Cardiac fibroblast (primary cell): ENCODE measurements around the gene ANKEF1.

ENCODE experiments used
- DNase-seq, 2 donors: peaks; one replicate each; pipeline versions ENCODE4 v3.0.0 to v3.0.0-alpha.2; 2010; ENCODE audit warnings: low read depth in 2 of 2
- H3K4me3 ChIP-seq, 2 donors: replicated peaks in 1 of 2; 1 replicate in 1 of 2; 2 replicates in 1 of 2; pipeline ENCODE4 v1.5.1; 2011; ENCODE audit warnings: low read depth in 2 of 2, low read length in 2 of 2, mild to moderate bottlenecking in 2 of 2, moderate library complexity in 1 of 2
- CTCF ChIP-seq: IDR thresholded peaks from one replicate; pipeline ENCODE4 v1.5.1; 2011; ENCODE audit warnings: low read depth, mild to moderate bottlenecking, low read length, inconsistent platforms

ANKEF1 gene

DNA sequence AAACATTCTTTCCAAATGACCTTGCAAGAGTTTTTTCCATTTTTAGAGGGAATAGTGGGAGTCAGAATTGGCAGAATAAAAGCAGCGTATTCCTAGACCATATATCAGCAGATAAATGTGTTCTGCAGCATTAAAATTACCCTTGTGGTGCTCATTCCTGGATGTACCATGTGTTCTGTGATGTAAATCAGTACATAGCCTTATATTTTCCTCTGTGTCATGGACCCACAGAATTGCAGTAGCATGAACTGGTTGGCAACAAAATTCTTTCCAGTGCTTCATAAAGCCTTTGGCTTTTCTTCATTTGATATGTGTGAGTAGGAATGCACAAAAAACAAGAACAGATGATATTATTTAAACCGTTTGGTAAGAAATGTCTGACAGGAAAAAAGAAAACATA, 32.5 kb downstream of the ANKEF1 start:
- DNase-seq, result no peak
- TF ChIP-seq CTCF, result no peak
- H3K4me3 ChIP-seq, result no peak overlapping the region

DNA sequence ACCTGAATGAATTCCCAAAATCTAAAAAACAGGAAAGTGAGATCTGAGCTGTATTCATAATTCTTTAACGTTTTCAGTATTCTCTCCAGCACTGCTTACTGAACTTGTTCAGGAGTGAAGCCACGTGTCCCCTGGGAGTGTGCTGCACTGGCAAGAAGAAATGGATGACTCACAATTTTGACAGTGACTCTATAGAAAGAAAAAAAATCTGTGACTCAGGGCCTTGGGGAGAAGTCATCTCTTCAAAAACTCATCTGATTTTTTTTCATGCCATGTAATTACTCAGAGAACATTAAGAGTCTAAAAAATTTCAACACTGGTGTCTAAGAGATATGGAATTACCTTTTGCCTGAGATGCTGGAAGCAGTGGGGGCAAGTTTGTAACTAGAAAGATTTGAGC, 39.7 kb downstream of the ANKEF1 start:
- DNase-seq, result peak; percentile 78 to 97
- no peak overlapping the region for H3K4me3 ChIP-seq
- TF ChIP-seq CTCF, result no peak

DNA sequence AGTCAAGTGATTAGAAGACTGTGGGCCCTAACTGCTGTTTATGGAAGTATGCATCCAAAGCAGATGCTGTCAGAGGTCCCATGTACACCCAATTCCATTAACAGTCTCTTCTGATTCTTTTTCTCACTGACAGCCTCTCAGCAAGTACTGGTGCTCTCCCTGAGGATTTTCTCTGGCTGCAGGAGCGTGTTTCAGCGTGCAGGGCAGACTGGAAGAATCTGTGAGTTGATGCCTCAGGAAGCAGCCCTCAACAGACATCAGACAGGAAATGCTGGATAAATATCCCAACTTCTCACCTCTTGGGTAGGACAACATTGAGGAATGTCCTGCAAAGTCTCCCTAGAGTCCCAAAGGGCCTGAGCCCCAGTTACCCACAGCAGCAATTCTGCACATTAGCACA, 40.8 kb downstream of the ANKEF1 start:
- DNase-seq, result peak in 1 of 2 donors; percentile 19
- H3K4me3 ChIP-seq, result no peak overlapping the region
- no peak for TF ChIP-seq CTCF

DNA sequence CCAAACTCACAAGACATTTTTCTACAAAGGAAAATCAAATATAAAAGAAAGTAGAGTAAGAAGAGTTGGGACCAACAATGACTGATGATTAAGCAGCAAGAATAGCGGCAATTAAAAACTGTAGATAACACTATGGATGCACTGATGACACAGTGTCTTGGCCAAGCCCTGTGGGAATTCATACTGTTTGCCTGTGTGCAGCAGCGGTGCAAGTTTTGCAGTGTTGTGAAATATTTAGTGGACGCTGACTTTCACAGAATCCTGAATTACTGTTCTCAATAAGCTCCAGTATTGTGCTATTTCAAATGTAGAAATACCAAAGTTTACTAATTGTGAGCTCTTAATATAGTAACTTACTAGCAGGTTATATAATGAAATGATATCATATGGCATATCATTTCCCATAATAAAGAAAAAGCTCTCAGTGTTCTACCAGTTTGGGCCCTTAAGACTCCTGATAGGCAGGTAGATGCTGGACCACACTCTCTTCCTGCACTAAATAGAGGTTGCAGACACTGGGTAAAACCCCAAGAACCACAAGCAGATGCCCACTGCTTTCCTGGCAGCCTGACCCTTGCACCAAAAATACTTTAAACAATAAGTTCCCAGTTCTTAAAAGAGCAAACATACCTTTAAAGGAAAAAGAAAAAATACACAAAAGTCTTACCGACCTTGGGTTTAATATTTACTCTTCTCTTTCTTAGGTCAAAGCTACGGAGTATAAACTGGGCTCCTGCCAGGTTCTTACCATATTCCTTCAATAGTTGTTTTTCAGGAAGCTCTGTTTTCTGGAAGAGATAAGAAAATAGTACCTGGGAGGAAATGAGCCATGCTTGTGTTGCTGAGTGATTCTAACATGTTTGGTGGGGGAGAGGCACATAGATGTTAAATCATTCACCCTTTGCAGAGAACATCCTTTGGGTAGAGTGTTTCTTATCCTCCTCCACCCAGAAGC, 41.6 kb downstream of the ANKEF1 start:
- no peak for TF ChIP-seq CTCF
- peak; percentile 38 to 49 for DNase-seq

DNA sequence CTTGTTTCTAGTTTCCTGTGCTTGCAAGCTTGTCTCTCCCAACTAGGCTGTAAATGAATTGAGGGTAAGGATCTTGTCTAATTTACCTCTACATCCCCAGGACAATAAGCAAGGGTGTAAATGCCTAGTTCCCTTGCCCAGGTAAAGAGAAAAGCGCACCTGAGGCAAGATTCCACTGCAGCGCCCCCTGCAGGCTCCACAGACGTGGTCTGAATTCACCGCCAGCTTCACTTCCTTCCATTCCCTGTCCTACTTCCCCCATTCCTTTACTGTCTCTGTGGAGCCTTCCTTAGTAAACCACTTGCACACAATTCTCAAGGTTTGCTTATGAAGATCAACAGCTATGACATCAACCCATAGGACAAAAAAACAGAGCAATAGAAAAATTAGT, 42.3 kb downstream of the ANKEF1 start:
- H3K4me3 ChIP-seq, result no peak overlapping the region
- no peak for DNase-seq
- TF ChIP-seq CTCF, result peak; percentile 42

More for the DNA sequence above, 41.6 kb downstream of the ANKEF1 start:
- no peak overlapping the region for H3K4me3 ChIP-seq

DNA sequence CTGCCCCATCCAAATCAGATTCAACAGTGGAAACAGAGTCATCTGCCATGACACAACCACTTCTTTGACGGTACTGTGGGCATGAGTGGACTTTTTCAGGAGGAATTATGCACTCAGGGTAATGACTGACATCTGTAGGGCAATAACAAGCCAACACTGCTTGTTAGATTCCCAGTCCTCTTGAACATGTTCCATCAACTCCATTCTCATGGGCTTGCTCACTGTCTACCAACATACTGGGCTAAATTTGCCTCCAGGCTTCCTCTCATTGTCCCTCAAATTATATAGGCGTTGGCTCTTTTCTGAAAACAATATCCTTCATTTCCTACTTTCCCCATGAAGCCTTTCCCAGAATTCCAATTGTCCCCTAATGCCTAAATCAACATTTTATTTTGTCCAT, 43.1 kb downstream of the ANKEF1 start:
- TF ChIP-seq CTCF, result no peak
- H3K4me3 ChIP-seq, result no peak overlapping the region
- no peak for DNase-seq
